GM19023 (cell line): Measurements from ENCODE around the gene ABCA8.
"Not testable (repeated sequence)": the region's sequence is repeated elsewhere in the genome, so short reads cannot be mapped to it uniquely, and the experiment has no call there.

ENCODE experiments used
- ATAC-seq: cut with Tn5 transposase; IDR thresholded peaks from one replicate; pipeline ENCODE4 v1.9.1; 2021; ENCODE audit warnings: mild to moderate bottlenecking, moderate library complexity; ENCODE audit not compliant: unreplicated experiment

Gene ABCA8, protein sequence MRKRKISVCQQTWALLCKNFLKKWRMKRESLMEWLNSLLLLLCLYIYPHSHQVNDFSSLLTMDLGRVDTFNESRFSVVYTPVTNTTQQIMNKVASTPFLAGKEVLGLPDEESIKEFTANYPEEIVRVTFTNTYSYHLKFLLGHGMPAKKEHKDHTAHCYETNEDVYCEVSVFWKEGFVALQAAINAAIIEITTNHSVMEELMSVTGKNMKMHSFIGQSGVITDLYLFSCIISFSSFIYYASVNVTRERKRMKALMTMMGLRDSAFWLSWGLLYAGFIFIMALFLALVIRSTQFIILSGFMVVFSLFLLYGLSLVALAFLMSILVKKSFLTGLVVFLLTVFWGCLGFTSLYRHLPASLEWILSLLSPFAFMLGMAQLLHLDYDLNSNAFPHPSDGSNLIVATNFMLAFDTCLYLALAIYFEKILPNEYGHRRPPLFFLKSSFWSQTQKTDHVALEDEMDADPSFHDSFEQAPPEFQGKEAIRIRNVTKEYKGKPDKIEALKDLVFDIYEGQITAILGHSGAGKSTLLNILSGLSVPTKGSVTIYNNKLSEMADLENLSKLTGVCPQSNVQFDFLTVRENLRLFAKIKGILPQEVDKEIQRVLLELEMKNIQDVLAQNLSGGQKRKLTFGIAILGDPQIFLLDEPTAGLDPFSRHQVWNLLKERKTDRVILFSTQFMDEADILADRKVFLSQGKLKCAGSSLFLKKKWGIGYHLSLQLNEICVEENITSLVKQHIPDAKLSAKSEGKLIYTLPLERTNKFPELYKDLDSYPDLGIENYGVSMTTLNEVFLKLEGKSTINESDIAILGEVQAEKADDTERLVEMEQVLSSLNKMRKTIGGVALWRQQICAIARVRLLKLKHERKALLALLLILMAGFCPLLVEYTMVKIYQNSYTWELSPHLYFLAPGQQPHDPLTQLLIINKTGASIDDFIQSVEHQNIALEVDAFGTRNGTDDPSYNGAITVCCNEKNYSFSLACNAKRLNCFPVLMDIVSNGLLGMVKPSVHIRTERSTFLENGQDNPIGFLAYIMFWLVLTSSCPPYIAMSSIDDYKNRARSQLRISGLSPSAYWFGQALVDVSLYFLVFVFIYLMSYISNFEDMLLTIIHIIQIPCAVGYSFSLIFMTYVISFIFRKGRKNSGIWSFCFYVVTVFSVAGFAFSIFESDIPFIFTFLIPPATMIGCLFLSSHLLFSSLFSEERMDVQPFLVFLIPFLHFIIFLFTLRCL (N-terminal part only)

DNA sequence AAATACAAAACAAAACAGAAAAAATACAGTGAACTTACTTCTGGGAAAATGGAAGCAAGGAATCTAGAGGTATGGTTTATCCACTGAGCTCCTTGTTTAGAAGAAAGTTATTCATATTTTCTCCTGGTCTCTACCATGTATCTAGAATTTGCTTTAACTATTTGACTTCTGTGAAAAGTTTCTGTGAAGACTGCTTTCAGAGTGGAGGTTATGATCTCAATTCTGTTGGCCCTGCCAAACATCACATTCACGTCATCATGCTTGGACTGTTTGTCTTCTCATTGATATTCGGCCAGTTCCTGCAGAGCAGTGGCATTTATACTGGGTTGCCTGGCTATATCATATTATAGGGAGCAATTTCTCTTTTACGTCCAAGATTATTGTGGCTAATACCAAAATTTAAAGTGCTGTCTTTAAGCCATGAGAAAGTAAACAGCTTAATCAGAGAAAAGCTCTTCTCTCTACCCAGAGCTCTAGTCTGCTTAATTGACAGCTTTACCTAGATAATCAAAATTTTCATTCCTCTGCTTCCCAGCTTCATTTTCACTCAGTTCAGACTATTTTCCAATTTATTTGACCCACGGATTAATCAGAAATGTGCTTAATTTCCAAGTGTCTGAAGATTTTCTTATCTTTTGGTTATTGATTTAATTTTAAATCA, at the start of gene ABCA8:
ABCA8 (minus strand) TSS at position 212 of the 661 bp plus-strand sequence. CDS start 13,358 bp downstream, outside the sequence.
- no peak for ATAC-seq

DNA sequence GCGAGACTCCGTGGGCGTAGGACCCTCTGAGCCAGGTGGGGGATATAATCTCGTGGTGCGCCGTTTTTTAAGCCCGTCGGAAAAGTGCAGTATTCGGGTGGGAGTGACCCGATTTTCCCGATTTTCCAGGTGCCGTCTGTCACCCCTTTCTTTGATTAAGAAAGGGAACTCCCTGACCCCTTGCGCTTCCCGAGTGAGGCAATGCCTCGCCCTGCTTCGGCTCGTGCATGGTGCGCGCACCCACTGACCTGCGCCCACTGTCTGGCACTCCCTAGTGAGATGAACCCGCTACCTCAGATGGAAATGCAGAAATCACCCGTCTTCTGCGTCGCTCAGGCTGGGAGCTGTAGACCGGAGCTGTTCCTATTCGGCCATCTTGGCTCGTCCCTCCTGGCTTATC, 49.6 kb upstream of the ABCA8 start:
- not testable (repeated sequence) for ATAC-seq

DNA sequence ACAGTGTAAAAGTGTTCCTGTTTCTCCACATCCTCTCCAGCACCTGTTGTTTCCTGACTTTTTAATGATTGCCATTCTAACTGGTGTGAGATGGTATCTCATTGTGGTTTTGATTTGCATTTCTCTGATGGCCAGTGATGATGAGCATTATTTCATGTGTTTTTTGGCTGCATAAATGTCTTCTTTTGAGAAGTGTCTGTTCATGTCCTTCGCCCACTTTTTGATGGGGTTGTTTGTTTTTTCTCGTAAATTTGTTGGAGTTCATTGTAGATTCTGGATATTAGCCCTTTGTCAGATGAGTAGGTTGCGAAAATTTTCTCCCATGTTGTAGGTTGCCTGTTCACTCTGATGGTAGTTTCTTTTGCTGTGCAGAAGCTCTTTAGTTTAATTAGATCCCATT, 44.6 kb upstream of the ABCA8 start:
- ATAC-seq: not testable (repeated sequence)

DNA sequence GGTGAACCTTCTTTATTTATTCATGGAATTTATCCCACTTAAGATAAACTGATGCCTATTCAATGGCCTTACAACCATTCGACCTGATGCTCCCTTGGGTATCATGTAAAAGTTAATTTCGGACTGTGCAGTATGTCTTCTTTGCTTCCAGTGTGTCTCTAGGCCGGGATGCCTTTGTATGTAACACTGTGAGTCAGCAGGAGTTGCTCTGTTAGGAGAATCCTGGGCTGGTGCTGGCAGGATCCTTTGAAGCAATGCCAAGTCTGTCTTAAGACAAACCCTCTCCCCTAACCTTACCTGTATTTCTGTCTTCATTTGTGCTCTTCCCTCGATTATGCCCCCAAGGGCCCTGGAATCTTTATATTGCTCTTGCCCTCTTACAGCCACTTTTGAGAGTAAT, 37.9 kb upstream of the ABCA8 start:
- ATAC-seq: no peak

DNA sequence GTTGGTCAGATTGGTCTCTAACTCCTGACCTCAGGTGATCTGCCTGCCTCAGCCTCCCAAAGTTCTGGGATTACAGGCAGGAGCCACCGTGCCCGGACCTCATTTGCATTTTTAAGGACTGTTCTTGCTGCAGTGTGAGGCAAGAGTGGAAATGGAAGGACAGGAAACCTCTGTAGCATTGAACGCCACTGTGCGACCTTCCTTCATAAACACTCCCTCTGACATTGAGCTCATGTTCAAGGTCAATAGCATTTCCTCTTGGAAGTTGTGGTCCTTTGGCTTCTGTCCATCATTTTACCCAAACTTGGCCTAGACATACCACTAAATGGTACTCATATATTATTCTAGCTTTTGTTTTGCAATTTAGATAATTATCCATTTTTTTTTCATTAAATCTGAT, 32.8 kb upstream of the ABCA8 start:
- ATAC-seq: no peak

- no peak for ATAC-seq
These were observed 26.1 kb upstream of the ABCA8 start for GRCh38 chr17:68981288-68981687.

GRCh38 chr17:68973098-68973846, 18.1 kb upstream of the ABCA8 start:
- ATAC-seq: no peak

- ATAC-seq: no peak
These were observed 17.0 kb upstream of the ABCA8 start for GRCh38 chr17:68972119-68972704.

GRCh38 chr17:68969101-68969500, 13.9 kb upstream of the ABCA8 start:
- no peak for ATAC-seq

GRCh38 chr17:68963958-68964357, 8.8 kb upstream of the ABCA8 start:
- ATAC-seq: no peak

DNA sequence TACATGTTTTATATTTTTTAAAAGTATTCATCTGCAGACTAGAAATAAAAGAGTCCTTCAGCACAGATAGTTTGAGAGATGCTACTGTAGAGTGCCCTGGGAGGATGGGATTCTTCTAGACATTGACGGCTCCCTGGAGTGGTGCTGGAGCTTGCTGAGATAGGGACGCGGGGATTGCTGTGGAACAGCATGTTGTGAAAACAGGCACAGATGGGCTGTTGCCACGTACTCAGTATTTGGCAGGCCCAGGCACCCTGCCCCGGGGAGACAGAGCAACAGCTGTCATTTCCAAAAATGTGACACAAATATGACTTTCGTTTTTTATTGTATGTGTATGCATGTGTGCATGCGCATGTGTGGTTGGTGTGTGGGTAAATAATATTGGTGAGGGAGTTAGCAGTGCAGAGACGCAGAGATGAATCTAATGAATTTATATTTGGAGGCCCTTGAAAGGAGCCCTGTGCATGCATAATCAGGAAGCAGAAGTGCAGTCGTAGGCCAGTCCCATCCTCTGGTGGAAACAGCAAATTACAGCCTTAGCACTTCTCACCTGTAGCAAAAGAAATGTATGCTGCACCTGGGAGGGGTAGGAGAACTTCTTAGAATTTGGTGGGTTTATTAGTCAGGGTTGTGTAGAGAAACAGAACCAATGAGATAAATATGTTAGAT, 6.2 kb upstream of the ABCA8 start:
- ATAC-seq: no peak

- ATAC-seq: not testable (repeated sequence)
These were observed 3.9 kb upstream of the ABCA8 start for GRCh38 chr17:68959117-68959516.

GRCh38 chr17:68957944-68958343, 2.8 kb upstream of the ABCA8 start:
- ATAC-seq: no peak

- ATAC-seq: no peak
These were observed 871 bp downstream of the ABCA8 start for GRCh38 chr17:68954146-68954896.

GRCh38 chr17:68953340-68953997, 1.7 kb downstream of the ABCA8 start:
- ATAC-seq: no peak

GRCh38 chr17:68950725-68951124, 4.5 kb downstream of the ABCA8 start:
- ATAC-seq: no peak

DNA sequence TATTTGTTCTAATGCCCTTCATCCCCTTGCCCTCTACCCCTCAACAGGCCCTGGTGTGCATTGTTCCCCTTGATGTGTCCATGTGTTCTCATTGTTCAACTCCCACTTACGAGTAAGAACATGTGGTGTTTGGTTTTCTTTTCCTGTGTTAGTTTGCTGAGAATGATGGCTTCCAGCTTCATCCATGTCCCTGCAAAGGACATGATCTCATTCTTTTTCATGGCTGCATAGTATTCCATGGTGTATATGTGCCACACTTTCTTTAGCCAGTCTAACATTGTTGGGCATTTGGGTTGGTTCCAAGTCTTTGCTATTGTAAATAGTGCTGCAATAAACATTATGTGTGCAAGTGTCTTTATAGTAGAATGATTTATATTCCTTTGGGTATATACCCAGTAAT, 7.3 kb downstream of the ABCA8 start:
- ATAC-seq: not testable (repeated sequence)
